H7 (cell line): ENCODE measurements around the gene COA5. TPM values are rescaled to one million over a fixed set of nuclear protein-coding genes. Genes with fewer than 3 reads are reported as not detected.

Experiments
- DNase-seq: peaks from one replicate; pipeline ENCODE4 v3.0.0; 2012
- H3K27me3 ChIP-seq: 2 replicates; pipeline ENCODE4 v1.6.0; 2011; ENCODE audit warnings: mild to moderate bottlenecking, low read length; ENCODE audit not compliant: control insufficient read depth, insufficient read depth
- H3K36me3 ChIP-seq: replicated peaks from 2 replicates; pipeline ENCODE4 v1.5.1; 2011; ENCODE audit warnings: low read length; ENCODE audit not compliant: control insufficient read depth, insufficient read depth
- H3K4me3 ChIP-seq: 2 replicates; pipeline ENCODE4 v1.5.1; 2011; ENCODE audit warnings: low read depth, mild to moderate bottlenecking, control low read depth, low read length, moderate library complexity; ENCODE audit not compliant: insufficient read depth
- total RNA-seq: library from RNA; depleted of rRNA; stranded (reverse); fragments of >200 nt; shearing (Covaris generic); gene quantifications from 2 replicates; pipeline ENCODE4 v1.2.3, GENCODE V29; 2014; rRNA removed

Gene COA5
- total RNA-seq, 1 experiment from 2014 or later, result 19.7 TPM

DNA sequence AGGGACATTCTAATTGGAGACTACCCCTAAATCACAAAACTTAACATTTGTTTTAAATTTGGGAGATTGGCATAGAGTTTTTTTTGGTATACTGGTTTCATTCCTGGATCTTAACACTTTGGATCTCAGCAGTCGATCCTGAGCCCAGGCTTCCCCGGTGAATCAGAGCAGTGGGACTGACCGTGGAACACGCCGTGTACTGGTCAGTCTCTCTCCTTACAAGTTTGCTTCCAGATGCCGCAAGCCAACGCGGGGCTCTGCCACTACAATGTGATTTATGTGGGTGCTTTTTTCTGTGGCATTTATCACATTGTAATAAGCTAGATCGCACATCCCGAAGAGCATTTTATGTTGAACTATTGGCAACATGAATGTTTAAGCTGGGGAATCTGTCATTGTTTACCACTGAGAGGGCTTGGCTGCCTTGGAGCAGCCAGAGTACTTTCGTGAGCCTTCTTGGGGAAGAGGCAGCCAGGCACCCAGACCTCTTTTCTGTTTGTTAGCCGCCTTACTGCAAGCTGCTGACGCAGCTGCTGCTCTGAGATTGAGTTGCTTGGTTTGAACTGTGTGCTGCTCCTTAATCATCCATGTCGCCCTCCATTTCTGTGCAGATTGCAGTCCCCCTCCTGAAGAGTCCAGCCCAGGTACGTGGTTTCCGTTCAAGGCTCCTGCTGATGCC lies 49.3 kb downstream of the COA5 start:
- Histone ChIP-seq H3K36me3 (peaks cover 2% of the 10 kb centered on the region), H3K27me3 (no peaks in the 10 kb centered on the region), H3K4me3 (no peak overlapping the region)
- DNase-seq, result no peak

DNA sequence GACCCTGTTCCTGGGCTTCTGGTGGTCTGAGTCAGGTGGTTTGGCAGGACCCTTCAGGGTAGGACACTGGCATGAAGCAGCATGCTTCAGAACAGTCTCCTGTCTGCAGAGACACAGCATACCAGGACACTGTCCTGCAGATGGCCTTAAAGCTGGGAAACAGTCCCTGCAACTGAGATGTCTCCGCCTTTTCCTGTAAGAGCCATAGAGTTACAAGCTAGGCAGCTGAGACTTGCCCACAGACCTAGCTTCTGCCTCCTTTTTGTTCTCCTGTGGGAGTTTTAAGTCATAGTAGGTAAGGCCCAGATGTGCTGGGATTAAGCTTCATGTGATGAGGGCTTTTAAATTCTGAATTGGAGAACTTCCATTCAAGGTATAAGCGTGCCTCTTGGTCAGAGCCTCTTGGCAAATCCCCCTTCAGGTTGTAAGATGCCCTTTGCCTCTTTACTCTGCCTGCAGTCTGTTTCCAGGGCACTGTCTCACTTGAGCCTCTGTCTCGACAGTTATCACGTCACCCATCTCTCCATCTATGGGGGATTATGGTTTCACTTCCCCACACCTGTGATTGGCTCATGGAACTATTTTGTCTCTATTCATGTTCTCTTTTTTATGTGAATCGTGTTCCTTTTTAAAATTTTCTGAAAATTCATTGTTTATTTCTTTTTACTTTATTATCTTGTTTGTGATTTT lies 51.8 kb downstream of the COA5 start:
- Histone ChIP-seq H3K4me3 (no peak overlapping the region), H3K27me3 (no peaks in the 10 kb centered on the region), H3K36me3 (peaks cover 3% of the 10 kb centered on the region)
- DNase-seq, result no peak

DNA sequence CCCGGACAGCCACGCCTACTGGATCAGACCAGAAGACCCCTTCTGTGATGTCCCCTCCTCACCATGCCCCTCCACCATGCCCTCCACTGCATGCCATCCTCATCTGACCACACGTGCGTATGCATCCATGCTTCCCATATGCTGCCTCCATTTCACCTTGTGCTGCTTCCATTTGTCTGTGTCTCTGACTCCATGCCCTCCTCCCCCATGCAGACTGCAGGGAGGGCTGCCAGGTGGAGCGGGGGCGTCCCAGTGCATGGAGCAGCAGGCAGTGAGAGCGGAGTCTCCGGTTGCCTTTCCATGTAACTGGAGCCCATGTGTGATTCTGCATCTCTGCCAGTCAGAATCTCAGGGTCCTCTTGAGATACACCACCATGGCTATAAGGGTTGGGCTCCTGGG lies 52.6 kb downstream of the COA5 start:
- Histone ChIP-seq H3K4me3 (no peak overlapping the region), H3K27me3 (no peaks in the 10 kb centered on the region), H3K36me3 (peaks cover 3% of the 10 kb centered on the region)
- DNase-seq, result no peak

DNA sequence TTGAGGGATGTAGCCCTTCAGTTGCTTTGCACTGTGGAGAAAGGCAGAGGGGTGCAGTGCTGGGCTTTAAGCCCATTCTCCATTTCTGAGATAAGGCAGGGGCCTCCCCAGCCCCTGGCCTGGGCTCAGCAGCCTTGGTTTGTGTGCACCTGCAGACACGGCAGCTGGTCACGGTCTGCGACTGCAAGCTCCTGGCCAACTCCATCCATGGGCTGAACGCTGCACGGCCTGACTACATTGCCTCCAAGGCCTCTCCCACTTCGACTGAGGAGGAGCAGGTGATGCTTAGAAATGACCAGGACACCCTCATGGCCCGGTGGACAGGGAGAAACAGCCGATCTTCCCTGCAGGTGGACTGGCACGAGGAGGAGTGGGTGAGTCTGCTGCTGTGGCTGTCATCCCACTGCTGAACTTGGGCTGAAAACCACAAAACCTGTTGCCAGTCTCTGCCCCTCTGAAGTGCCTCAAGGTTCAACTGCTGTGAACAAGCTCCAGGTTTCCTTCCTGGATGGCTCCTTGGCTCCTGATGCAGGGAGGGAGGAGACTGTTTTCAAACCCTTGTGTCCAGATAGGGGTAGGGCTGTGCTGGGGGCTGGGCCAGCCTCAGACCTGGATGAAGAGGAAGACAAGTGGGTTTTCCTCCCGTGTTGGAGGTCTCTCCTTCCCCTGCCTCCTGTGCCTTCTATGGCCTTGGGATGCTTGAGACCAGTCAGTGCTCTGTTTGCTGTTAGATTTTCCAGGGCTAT lies 54.0 kb downstream of the COA5 start:
- no peak for DNase-seq
- peaks cover 3% of the 10 kb centered on the region for H3K36me3 ChIP-seq

GRCh38 chr2:98552499-98553179 lies 55.7 kb downstream of the COA5 start:
- Histone ChIP-seq H3K36me3 (peaks cover 3% of the 10 kb centered on the region), H3K4me3 (no peak overlapping the region), H3K27me3 (no peaks in the 10 kb centered on the region)
- no peak for DNase-seq

More for the DNA sequence above, 54.0 kb downstream of the COA5 start:
- H3K27me3 ChIP-seq, result no peaks in the 10 kb centered on the region
- no peak overlapping the region for H3K4me3 ChIP-seq

- Histone ChIP-seq H3K4me3 (no peak overlapping the region), H3K36me3 (peaks cover 5% of the 10 kb centered on the region), H3K27me3 (no peaks in the 10 kb centered on the region)
- no peak for DNase-seq
Measured at GRCh38 chr2:98551316-98551715, 57.0 kb downstream of the COA5 start.

GRCh38 chr2:98550165-98550564 lies 58.1 kb downstream of the COA5 start:
- H3K27me3 ChIP-seq, result no peaks in the 10 kb centered on the region
- no peak overlapping the region for H3K4me3 ChIP-seq
- DNase-seq, result no peak
- peaks cover 6% of the 10 kb centered on the region for H3K36me3 ChIP-seq

Other genes with a start within 250 kb of the COA5 start
- 30.3 and 32.0 TPM in 2 replicates for gene INPP4A, start 163.7 kb downstream of the COA5 start, total RNA-seq
- 36.3 and 37.1 TPM in 2 replicates for gene UNC50, start 77 bp upstream of the COA5 start, total RNA-seq
- 0.70 and 2.1 TPM in 2 replicates for gene MGAT4A, start 122.6 kb upstream of the COA5 start, total RNA-seq